Activated T-cell treated with anti-CD3 and anti-CD28 coated beads for 4 hours (primary cell): ENCODE data around the gene MUC7.
"Not testable (repeated sequence)": the region's sequence is repeated elsewhere in the genome, so short reads cannot be mapped to it uniquely, and the experiment has no call there.

Experiments used
- DNase-seq: peaks from one replicate; pipeline ENCODE4 v3.0.0-alpha.2; 2020

MUC7 gene

DNA sequence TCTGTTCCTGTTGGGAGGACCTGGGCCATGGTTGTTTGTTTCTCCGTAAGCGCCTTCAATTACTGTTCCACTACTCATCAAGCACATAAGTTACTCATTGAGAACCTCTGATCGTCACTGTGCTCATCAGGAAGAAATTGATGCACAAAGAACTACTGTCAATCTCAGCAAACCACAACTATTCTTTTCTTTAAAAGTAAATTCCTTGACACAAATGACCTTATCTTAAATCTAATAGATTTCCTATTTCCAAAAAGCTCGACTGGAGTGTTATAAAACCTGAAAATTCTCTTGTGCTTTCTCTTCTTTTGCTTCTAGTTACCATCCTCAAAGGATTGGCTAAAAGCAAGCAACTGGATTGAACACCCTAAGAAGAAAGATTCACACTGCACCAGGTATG, at the start of gene MUC7:
MUC7 (plus strand) TSS at position 301 of the 400 bp plus-strand sequence. CDS start 1,825 bp downstream, outside the sequence.
- no peak for DNase-seq

DNA sequence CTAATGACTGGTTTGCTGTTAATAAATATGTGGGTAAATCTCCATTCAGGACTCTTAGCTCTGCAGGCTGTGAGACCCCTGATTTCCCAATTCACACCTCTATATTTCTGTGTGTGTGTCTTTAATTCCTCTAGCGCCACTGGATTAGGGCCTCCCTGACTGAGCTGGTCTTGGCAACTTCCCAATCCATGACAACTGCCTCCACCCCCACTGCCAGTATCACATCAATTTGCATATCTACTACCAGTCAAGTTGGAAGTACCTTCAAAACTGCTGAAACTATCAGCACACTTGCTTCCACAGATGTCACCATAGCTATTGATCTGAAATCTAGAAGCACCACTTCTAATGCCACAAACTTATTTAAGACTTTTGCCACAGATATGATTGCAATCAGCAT, 46.7 kb upstream of the MUC7 start:
- DNase-seq, result no peak

DNA sequence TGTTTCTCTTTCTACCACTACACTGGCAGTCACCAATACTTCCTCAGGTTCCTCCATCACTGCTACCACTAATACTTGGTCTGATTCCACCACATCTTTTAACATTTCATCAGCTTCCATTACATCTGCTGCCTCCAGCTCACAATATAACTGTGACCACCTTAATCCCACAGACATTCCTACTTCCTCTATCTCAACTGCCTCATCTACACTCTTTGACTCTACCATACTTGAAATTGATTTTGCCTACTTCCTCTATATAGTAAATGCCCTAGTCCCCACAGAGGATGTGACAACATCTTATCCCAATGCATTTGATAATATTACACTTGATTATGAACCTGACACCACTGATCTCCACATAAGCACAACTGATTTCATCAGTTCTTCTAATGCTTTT, 45.2 kb upstream of the MUC7 start:
- no peak for DNase-seq

DNA sequence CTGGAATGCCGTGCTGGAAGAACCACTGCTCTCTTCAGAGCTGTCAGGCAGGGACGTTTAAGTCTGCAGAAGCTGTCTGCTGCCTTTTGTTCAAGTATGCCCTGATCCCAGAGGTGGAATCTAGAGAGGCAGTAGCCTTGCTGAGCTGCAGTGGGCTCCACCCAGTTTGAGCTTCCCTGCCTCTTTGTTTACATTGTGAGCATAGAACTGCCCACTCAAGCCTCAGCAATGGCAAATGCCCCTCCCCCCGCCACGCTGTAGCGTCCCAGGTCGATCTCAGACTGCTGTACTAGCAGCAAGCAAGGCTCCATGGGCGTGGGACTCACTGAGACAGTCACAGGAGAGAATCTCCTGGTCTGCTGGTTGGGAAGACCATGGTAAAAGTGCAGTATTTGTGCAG, 34.8 kb upstream of the MUC7 start:
- DNase-seq, result no peak

DNA sequence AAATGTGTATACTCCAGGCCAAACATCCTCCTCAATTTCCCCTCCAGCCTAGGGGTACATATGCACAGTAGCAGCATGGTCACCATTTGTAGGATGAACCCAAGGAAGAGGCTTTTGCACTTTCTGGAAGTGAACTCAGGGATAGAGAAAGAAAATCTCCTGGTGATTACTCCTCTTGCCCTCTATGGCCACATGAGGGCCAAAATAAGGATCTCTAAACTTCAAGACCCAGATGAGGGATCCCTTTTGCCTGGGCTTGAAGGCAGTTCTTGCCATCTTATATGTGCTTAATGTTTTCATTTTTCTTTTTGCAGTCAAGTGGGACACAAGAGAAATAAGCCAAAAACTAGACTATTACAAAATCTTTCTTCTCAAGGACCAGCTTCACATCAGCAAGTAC, 29.5 kb upstream of the MUC7 start:
- DNase-seq, result no peak

DNA sequence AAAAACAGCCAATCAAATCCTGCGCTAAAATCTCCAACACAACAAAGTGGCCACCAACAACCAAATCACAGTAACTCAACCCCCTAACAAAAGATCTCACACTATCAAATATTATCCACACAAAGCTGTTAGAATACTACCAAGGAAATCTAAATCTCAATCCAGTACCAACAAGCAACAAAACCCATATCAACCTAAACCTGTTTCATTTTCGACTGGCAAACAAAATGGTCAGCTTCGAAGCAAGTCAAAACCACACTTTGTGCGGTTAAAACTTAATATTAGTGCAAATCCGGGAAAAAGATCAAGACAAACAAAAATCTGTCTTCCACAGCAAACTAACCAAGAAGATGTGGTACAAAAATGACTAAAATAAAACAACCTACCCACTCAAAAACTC, 28.7 kb upstream of the MUC7 start:
- no peak for DNase-seq

DNA sequence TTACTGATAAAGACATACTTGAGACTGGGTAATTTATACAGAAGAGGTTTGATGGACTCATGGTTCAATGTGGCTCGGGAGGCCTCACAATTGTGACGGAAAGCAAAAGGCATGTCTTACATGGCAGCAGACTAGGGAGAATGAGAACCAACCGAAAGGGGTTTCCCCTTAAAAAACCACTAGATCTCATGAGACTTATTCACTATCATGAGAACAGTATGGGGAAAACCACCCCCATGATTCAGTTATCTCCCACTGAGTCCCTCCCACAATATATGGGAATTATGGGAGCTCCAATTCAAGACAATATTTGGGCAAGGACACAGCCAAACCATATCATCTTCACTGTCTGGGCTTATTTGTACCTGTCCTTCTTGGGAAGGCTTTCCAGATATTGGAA, 22.8 kb upstream of the MUC7 start:
- DNase-seq, result no peak

DNA sequence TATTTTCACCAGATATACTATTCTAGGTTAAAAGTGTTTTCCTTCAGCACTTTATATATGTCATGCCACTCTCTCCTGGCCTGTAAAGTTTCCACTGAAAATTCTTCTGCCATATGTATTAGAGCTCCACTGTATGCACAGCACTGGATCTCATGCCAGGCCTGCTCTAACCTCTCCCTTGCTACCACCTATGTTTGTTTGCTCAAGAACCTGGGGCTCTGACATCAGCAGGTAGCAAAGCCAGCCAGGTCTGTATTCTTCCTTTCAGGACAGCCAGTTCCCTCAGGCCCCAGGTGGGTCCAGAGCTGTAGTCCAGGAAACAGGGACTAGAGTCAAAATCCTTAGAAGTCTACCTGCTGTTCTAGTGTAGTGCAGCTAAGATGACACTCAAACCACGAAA, 19.1 kb upstream of the MUC7 start:
- DNase-seq, result no peak

DNA sequence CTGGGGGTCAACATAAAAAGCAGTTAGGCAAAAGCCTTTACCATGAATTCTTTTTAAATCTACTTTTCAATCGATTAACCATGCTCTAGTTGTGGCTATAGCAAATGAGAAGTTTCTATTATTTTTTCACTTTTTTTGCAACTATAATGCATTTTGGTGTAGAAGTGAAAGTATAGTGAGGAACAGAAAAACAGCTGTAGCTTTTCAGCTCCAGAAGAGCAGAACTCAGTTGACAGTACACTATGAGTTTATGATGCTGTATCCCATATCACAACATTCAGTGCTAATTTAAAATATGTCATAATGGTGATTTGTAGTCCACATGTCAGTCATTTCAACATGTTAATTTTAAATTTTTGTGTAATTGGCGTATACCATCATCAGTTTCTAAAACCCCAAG, 8.7 kb upstream of the MUC7 start:
- no peak for DNase-seq

DNA sequence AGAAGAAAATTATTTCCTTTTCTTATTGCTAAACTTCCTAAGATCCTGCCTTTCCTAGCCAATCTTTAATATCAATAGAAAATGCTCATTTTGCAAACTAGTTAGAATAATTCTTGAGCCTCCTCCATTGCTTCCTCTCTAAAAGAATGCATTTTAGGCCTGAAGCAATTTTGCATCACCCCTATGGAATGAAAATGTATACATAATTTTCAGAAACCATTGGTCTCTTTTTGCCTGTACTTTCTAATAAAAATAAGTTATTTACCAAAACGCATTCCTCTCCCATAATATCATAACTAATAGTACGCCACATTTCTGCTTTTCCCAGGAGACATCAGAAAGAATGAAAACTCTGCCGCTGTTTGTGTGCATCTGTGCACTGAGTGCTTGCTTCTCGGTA, 1.7 kb downstream of the MUC7 start:
- no peak for DNase-seq

DNA sequence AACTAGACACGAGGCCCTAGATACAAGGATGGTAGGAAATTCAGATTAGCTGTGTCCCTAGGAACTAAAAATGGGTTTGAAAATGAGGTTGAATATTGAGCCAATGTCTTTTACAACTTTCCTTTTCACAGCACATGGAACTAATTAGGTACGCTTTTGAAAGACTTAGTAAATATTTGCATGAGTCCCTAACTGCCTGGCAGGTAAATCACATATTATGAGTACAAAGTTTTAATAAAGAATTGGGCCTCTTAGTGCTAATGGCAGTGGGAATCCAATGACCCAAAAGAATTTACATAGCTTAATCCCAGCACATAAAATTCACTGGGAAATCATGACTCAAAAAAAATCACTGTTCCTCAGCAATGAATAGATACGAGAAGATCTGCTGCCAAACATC, 16.8 kb downstream of the MUC7 start:
- DNase-seq, result no peak

DNA sequence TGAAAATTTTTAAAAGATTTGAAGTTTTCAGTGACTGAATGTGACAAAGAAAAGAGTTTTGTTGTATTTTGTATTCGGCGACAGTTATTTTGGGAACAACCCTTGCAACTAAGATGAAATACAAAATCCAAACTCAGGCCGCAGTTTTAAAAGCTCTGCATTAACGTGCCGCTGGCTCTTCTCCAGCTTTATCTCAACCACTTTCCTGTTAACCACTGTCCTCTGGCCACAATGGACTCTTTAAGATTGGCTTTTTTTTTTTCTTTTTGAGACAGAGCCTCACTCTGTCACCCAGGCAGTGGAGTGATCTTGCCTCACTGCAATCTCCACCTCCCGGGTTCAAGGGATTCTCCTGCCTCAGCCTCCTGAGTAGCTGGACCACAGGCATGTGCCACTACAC, 24.2 kb downstream of the MUC7 start:
- DNase-seq, result no peak

DNA sequence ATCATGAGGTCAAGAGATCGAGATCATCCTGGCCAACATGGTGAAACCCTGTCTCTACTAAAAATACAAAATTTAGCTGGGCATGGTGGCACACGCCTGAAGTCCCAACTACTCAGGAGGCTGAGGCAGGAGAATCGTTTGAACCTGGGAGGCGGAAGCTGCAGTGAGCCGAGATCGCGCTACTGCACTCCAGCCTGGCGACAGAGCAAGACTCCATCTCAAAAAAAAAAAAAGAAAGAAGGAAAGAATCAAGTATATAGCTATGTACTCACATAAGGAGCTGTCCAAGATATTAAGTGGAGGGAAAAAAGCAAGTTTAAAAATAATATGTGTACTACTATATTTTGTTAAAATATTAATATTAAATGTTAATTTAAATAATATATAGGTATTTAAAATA, 29.8 kb downstream of the MUC7 start:
- not testable (repeated sequence) for DNase-seq

DNA sequence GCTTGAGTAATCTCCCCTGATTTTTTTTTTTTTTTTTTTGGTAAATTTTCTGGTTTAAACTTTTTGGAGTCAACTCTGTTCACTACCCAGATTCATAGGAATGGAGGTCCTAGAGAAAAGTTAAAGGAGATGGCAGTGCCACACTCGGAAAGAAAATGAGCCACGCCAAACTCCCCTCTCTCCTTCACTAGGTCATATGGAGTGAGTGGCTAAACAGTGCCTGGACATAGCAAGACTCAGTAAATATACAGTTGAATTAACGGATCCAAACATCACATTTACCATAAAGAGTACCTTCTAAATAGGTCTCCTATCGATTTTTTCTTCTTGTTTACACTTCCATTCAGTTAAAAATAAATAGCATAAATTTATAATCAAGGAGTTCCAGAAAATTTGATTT, 32.7 kb downstream of the MUC7 start:
- no peak for DNase-seq

DNA sequence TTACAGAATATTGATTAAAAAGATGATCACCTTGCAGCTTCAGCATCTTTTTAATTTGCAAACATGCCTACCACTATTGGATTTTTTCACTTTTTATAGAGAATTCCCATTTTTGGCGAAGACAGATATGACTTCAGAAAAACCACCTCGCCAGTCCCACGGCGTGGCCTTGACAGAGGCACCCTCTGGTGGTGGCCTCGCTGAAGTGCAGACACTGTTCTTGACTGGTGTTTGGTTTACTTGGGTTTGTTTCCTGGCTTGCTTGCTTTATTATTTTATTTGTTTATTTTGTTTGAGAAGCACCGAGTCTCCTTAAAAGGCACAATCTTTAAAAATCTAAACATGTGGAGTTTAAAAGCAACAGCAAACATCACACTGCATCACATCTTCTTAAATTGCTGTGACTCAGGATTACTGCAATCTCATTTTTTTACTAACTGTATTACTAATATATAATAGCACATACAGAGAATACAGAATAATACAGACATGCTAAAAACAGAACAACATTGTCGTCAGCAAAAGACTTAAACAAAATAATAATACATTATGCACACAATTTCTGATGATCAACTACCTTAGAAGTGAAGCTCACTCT, 33.3 kb downstream of the MUC7 start:
- DNase-seq, result peak; percentile 25

DNA sequence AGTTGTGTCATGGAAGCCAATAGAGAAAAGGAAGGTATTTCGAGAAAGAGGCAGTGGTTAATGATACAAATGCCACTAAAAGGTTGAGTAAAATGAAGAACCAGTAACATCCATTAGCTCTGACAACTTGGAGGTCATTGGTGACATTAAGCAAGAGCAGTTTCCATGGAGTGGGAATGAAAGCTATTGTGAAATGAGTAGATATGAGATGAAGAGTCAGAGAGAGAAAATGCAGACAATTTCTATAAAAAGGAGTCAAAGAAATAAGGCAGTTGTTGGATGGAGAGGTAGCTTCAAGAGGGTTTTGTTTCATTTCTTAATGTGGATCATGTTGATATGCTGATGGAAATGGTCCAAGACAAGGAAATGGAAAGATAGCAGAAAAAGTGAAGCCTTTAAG, 36.8 kb downstream of the MUC7 start:
- DNase-seq, result no peak

DNA sequence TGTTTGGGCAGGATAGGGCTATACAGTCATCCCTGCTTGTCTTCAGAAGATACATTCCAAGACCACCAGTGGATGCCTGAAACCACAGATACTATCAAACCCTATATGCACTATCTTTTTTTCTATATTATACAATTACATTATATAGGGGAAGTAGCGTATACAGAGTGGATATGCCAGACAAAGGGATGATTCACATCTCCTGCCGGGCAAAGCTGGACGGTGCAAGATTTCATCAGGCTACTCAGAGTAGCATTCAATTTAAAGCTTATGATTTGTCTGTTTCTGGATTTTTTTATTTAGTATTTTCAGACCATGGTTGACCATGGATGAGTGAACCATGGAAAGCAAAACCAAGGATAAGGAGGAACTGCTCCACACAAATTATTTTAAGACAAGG, 39.4 kb downstream of the MUC7 start:
- DNase-seq, result no peak

DNA sequence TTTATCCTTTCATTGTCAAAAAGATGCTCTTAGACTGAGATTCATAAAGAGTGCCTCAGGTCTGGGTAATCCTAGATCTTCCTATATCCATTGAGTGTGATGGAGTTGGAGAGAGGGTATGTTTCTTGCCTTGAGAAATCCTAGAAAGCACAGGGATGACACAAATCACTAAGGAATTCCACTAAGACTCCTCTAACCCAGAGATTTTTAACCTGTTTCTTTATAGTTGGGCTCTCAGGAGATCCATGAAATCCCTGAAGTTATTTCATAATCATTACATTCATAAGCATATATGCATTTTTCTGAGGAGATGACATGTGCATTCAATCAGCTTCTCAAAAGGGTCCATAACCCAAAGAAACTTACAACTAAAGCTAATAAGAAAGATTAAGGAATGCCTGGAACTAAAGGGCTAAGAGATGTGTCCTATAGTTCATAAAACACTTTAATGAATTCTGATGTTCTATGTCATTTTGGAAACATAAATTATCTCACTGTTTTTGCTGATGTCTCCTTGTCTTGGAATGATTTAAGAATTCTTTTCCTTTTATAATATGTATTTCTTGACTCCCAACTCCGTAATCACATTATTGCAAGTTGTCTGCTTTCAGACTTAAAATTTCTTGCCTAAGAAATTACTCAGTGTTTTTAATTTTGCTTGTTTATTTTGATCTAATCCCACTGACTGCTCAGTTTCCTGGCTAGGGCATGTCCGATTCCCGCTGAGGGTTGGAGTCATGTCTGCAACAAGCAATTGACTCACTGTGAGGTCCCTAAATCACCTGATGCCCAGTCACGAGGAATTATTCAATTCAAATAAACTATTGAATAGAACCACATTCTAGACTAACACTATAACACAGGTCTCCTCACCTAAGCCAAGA, 43.6 kb downstream of the MUC7 start:
- DNase-seq, result no peak

DNA sequence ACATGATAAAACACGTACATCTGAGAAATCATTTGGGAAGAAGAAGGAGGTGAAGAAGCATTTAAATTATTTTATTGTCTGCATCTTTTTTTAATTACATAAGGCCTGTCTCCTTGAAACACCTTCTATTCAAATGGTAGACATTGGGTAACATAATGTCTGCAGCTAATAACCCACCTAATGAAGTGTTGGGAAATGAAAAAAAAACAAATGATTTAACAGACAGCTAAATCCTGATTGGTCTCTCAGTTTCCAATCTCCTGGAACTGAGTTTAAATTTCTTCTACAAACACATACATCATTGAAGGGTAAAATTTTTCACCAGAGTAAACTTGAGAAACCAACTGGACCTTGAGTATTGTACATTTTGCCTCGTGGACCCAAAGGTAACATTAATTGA, 46.3 kb downstream of the MUC7 start, which contains the start of gene AMTN:
AMTN (plus strand) TSS at position 301 of the 400 bp plus-strand sequence. CDS start 209 bp downstream, outside the sequence.
- DNase-seq, result no peak

DNA sequence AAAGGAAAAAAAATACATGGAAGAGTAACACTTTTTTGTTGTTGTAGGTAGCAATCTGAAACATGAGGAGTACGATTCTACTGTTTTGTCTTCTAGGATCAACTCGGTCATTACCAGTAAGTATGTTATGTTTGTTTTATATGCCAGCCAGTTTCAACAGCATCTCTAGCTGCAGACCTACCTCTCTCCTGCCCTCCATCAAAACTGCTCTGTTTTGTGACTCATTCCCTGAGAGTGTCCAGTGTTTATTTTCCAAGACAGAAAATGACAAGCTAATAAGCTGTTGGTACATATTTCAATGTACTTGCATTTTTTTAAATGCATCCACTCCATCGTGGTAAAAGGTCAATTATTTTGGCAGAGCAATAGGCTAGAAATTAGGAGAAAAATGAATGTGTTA, 46.7 kb downstream of the MUC7 start:
- no peak for DNase-seq

DNA sequence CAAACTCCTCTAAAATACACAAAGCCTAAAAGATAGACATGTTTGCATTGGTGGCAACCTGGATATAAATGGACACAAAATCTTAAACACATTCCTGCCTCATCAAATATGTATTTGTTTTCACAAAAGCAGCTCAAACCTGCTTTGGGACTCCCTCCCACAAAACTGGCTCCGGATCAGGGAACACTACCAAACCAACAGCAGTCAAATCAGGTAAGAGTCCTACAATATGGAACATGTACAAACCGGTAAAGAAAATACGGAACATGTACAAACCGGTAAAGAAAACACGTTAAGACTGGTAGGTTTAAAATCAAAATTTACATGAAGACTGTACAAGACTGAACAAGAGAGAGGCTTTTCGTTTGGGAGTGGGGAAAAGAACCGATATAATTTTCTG, 50.6 kb downstream of the MUC7 start:
- no peak for DNase-seq

DNA sequence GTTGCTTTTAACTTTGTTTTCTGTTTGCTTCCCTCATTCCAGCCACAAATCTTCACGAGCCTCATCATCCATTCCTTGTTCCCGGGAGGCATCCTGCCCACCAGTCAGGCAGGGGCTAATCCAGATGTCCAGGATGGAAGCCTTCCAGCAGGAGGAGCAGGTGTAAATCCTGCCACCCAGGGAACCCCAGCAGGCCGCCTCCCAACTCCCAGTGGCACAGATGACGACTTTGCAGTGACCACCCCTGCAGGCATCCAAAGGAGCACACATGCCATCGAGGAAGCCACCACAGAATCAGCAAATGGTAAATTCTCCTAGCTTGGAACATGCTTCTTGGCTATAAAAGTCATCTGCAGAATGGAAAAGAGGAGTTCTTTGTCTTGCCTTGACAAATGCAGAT, 59.0 kb downstream of the MUC7 start:
- DNase-seq, result no peak

DNA sequence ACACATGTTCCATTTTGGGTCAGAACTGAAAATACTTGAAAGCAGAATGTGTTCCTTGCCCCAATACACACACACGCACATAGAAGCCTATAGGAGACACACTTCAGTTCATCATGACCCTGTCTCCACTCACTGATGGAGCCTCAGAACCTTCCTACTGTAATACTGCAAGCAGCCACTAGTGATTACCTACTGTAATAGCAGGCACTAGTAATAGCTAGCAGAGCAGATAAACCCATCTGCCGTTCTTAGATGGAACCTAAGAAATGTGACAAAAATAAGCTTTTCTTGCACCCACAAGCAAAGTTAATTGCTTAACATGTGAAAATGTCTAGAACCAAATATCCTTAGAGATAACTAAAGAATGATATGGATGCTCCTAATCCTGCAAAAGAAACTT, 60.0 kb downstream of the MUC7 start:
- DNase-seq, result no peak
